Muscle of leg (tissue), 11 donors: ENCODE data around the gene SPATA6. TPM values are rescaled to one million over a fixed set of nuclear protein-coding genes. Genes with fewer than 3 reads are reported as not detected.
A peak's percentile ranks its signal among the peaks of the same experiment; 100 is the strongest.
"Not testable (repeated sequence)": the region's sequence is repeated elsewhere in the genome, so short reads cannot be mapped to it uniquely, and the experiment has no call there.

Experiments used
- DNase-seq: peaks from one replicate; pipeline ENCODE4 v3.0.0; 2013
- H3K27ac ChIP-seq: one replicate; pipeline ENCODE4 v1.5.1; 2013; ENCODE audit warnings: mild to moderate bottlenecking, low read length, control low read depth
- H3K27me3 ChIP-seq: one replicate; pipeline ENCODE4 v1.6.1; 2013; ENCODE audit warnings: low read length; ENCODE audit not compliant: control insufficient read depth, insufficient read depth
- H3K36me3 ChIP-seq: one replicate; pipeline ENCODE4 v1.6.1; 2013; ENCODE audit warnings: low read length; ENCODE audit not compliant: control insufficient read depth, insufficient read depth
- H3K4me1 ChIP-seq: one replicate; pipeline ENCODE4 v1.6.1; 2013; ENCODE audit warnings: low read length; ENCODE audit not compliant: control insufficient read depth, insufficient read depth
- H3K4me3 ChIP-seq: one replicate; pipeline ENCODE4 v1.5.1; 2013; ENCODE audit warnings: low read length, control low read depth
- H3K9me3 ChIP-seq: replicated peaks from 2 replicates; pipeline ENCODE4 v1.6.1; 2013; ENCODE audit warnings: low read depth, low read length; ENCODE audit not compliant: control insufficient read depth
- WGBS: methylation state at CpG from one replicate; pipeline ENCODE4 v1.1.5; 2013; ENCODE audit warnings: missing lambda C conversion rate; ENCODE audit not compliant: insufficient coverage; 5-methylcytosine and 5-hydroxymethylcytosine counted together
- polyA plus RNA-seq, 8 donors: library from polyadenylated mRNA; unstranded; fragments of 120-200 nt; gene quantifications; one replicate each; pipeline versions ENCODE4 v1.2.1 to v1.2.3, GENCODE V29; 2013; ENCODE audit warnings: inconsistent platforms in 1 of 8, low replicate concordance in 1 of 8; ENCODE audit not compliant: insufficient read length in 8 of 8, insufficient read depth in 1 of 8
- total RNA-seq: library from RNA; stranded (reverse); fragments of 120-200 nt; gene quantifications from one replicate; pipeline ENCODE4 v1.2.4, GENCODE V29; 2013

Gene SPATA6
- total and polyA plus RNA-seq, 9 donors = 8.9 to 20.6 (median 11.8) TPM

DNA sequence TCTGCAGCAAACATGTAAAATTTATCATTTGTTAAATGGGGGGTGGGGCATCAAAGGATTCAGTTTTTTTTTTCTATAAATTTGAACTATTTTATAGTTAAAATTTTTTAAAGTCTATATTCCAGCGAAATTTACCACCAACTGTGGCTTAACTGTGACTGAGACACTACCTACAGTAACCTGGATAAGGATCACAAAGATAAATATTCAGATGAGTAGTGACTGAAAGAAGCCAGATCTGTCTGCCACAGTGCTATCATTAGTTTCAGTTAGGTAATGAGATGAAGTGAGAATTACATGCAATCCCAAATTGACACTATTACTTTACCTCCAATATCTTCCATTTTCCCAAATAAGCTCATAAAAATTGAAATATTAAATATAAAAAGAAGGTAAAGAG is 5.4 kb downstream of the SPATA6 start:
- Histone ChIP-seq H3K9me3 (no peaks in the 10 kb centered on the region), H3K27ac (no peak overlapping the region), H3K27me3 (no peaks in the 10 kb centered on the region), H3K4me3 (no peak overlapping the region), H3K4me1 (peaks cover 13% of the 10 kb centered on the region), H3K36me3 (no peaks in the 10 kb centered on the region)
- whole genome bisulfite sequencing = no CpG with 5 or more reads among the region's 1 CpG
- no peak for DNase-seq

DNA sequence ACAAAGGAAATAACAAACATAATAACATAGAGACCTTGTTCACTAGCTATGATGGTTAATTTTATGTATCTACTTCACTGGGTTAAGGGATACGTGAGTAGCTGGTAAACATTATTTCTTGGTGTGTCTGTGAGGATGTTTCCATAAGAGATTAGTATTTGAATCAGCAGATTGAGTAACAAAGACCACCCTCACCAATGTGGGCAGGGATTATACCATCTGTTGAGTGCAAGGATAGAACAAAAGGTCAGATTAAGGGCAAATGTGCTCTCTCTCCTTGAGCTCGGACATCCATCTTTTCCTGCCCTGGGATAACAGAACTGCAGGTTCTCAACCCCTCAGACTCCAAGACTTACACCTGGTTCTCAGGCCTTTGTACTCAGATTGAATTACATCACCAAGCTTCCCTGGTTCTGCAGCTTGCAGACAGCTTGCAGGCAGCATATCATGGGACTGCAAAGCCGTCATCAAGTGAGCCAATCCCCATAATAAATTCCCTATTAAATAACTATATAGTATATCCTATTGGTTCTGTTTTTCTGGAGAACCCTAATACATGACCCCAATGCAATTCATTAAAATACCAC is 9.2 kb downstream of the SPATA6 start:
- WGBS = 67% methylated on average over 1 of the region's 3 CpGs
- H3K36me3 ChIP-seq = no peaks in the 10 kb centered on the region
- H3K27ac ChIP-seq = no peak overlapping the region
- H3K4me3 ChIP-seq = no peak overlapping the region
- no peaks in the 10 kb centered on the region for H3K27me3 ChIP-seq
- peaks cover 2% of the 10 kb centered on the region for H3K9me3 ChIP-seq
- DNase-seq = no peak
- H3K4me1 ChIP-seq = no peaks in the 10 kb centered on the region

GRCh38 chr1:48450505-48450904 is 21.5 kb downstream of the SPATA6 start:
- H3K9me3 ChIP-seq = no peaks in the 10 kb centered on the region
- no peak overlapping the region for H3K4me3 ChIP-seq
- H3K27ac ChIP-seq = no peak overlapping the region
- H3K4me1 ChIP-seq = no peaks in the 10 kb centered on the region
- no peaks in the 10 kb centered on the region for H3K27me3 ChIP-seq
- DNase-seq = peak; percentile 30
- no CpG with 5 or more reads among the region's 1 CpG for WGBS
- peaks cover 2% of the 10 kb centered on the region for H3K36me3 ChIP-seq

GRCh38 chr1:48448932-48449331 is 23.1 kb downstream of the SPATA6 start:
- no peak for DNase-seq
- no peak overlapping the region for H3K27ac ChIP-seq
- H3K4me1 ChIP-seq = no peaks in the 10 kb centered on the region
- H3K9me3 ChIP-seq = peaks cover 3% of the 10 kb centered on the region
- H3K4me3 ChIP-seq = no peak overlapping the region
- no peaks in the 10 kb centered on the region for H3K27me3 ChIP-seq
- WGBS = no CpG with 5 or more reads among the region's 1 CpG
- peaks cover 2% of the 10 kb centered on the region for H3K36me3 ChIP-seq

DNA sequence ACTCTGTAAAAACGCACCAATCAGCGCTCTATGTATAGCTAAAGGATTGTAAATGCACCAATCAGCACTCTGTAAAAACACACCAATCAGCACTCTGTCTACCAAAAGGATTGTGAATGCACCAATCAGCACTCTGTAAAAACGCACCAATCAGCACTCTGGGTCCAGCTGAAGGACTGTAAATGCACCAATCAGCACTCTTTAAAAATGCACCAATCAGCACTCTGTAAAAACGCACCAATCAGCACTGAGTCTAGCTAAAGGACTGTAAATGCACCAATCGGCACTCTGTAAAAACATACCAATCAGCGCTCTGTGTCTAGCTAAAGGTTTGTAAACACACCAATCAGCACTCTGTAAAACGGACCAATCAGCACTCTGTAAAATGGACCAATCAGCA is 27.8 kb downstream of the SPATA6 start:
- not testable (repeated sequence) for H3K9me3 ChIP-seq, H3K36me3 ChIP-seq, H3K4me3 ChIP-seq, H3K4me1 ChIP-seq, H3K27me3 ChIP-seq, DNase-seq, H3K27ac ChIP-seq
- WGBS = 97% methylated on average over 4 of the region's 7 CpGs

DNA sequence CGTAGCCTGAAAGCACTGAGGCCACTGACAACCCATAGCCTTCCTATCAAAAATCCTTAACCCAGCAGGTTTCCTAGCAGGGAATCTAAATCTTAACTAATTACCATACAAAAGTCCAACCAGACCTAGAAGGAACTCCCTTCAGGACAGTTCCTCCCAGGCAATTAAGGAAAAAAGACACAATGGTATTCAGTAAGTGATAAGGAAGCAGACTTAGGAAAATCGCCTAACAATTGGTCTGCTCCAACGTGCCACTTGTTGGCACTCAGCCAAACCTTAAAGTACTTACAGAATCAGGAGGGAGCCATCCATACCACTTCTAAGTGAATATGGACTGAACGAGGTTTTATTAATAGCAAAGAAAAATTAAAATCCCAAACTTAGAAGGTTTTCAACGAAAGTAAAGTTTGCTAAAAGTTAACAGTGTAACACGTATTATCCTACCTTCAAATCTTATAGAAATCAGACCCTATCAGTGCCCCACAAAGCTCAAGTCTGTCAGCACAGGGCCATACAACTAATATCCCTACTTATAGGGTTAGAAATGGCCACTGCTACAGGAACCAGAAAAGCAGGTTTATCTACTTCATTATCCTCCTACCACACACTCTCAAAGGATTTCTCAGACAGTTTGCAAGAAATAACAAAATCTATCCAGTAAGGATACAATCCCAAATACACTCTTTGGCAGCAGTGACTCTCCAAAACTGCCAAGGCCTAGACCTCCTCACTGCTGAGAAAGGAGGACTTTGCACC is 29.0 kb downstream of the SPATA6 start:
- Histone ChIP-seq H3K27me3 (no peaks in the 10 kb centered on the region), H3K36me3 (peaks cover 2% of the 10 kb centered on the region), H3K9me3 (peaks cover 6% of the 10 kb centered on the region), H3K27ac (no peak overlapping the region), H3K4me1 (no peaks in the 10 kb centered on the region), H3K4me3 (no peak overlapping the region)
- WGBS = no CpG with 5 or more reads among the region's 6 CpGs
- DNase-seq = peak; percentile 5

GRCh38 chr1:48440786-48441185 is 31.2 kb downstream of the SPATA6 start:
- 81% methylated on average over 2 of the region's 3 CpGs for WGBS
- H3K9me3 ChIP-seq, H3K36me3 ChIP-seq, H3K27ac ChIP-seq, DNase-seq, H3K4me3 ChIP-seq, H3K4me1 ChIP-seq, H3K27me3 ChIP-seq: not testable (repeated sequence)

DNA sequence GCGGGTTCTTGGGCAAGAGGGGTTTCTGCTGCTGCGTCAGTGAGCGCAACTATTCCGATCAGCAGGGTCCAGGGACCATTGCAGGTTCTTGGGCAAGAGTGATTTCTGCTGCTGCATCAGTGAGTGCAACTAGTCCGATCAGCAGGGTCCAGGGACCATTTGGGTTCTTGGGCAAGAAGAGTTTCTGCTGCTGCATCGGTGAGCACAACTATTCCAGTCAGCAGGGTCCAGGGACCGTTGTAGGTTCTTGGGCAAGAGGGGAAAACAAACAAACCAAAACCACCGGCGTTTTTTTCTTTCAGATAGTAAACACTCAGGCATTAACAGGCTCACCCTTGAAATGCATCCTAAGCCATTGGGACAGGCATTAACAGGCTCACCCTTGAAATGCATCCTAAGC is 32.6 kb downstream of the SPATA6 start:
- H3K4me1 ChIP-seq = no peaks in the 10 kb centered on the region
- WGBS = 96% methylated on average over 5 of the region's 9 CpGs
- no peaks in the 10 kb centered on the region for H3K27me3 ChIP-seq
- peaks cover 9% of the 10 kb centered on the region for H3K9me3 ChIP-seq
- no peak overlapping the region for H3K27ac ChIP-seq
- H3K4me3 ChIP-seq = no peak overlapping the region
- no peak for DNase-seq
- no peaks in the 10 kb centered on the region for H3K36me3 ChIP-seq

- H3K36me3 ChIP-seq, H3K27ac ChIP-seq, H3K4me3 ChIP-seq, H3K27me3 ChIP-seq, H3K9me3 ChIP-seq, DNase-seq, H3K4me1 ChIP-seq: not testable (repeated sequence)
These were observed 34.6 kb downstream of the SPATA6 start for GRCh38 chr1:48437379-48437778.

- H3K27me3 ChIP-seq, DNase-seq, H3K9me3 ChIP-seq, H3K27ac ChIP-seq, H3K4me3 ChIP-seq, H3K36me3 ChIP-seq, H3K4me1 ChIP-seq: not testable (repeated sequence)
- 96% methylated on average over 22 of the region's 29 CpGs for WGBS
These were observed 36.5 kb downstream of the SPATA6 start for GRCh38 chr1:48435312-48436002.
